Measurements from ENCODE around the gene IPO5. TPM values are rescaled to one million over a fixed set of nuclear protein-coding genes. Genes with fewer than 3 reads are reported as not detected.

IPO5 gene
- total and polyA plus RNA-seq, 2 of the 4 experiments (the other 2 are of a cell fraction) = 89.2 to 270 TPM

- intact Hi-C loops (cut with micrococcal nuclease) = no loop called here
- CTCF ChIA-PET = no interaction called here
- DNase-seq = no peak
These were observed 48.0 kb upstream of the IPO5 start for GRCh38 chr13:97905517-97905916.

More at GRCh38 chr13:97905517-97905916, 48.0 kb upstream of the IPO5 start:
- POLR2A ChIA-PET (ENCODE audit: unreplicated experiment) = no interaction called here
- Histone ChIP-seq H3K4me3 (ENCODE audit: insufficient read depth, low read depth, low read length) (no peak overlapping the region), H3K9me3 (ENCODE audit: control insufficient read depth, insufficient read depth, low read length) (no peaks in the 10 kb centered on the region), H2BK120ac (ENCODE audit: low read depth, low read length) (no peak overlapping the region), H2BK5ac (ENCODE audit: low read depth, low read length, poor library complexity, severe bottlenecking) (no peak overlapping the region), H3K9ac (ENCODE audit: low read depth, low read length) (no peak overlapping the region), H2AK9ac (replicated peaks; ENCODE audit: low read depth, low read length, poor library complexity) (no peak overlapping the region), H2AFZ (replicated peaks; ENCODE audit: low read length, poor library complexity) (no peak overlapping the region), H3K4ac (ENCODE audit: low read depth, low read length) (no peak overlapping the region), H3K27ac (ENCODE audit: insufficient read depth, low read length) (no peak overlapping the region), H3K14ac (replicated peaks; ENCODE audit: low read depth, low read length) (no peak overlapping the region), H4K20me1 (ENCODE audit: insufficient read depth, low read length) (no peaks in the 10 kb centered on the region), H4K5ac (ENCODE audit: low read depth, low read length) (no peak overlapping the region), H3K18ac (ENCODE audit: low read depth, low read length) (no peak overlapping the region), H2BK15ac (ENCODE audit: low read depth, low read length) (no peak overlapping the region), H4K91ac (ENCODE audit: insufficient read depth, low read depth, low read length) (no peak overlapping the region), H3K23ac (ENCODE audit: low read depth, low read length) (no peak overlapping the region), H3K4me1 (ENCODE audit: control insufficient read depth, insufficient read depth, low read length) (no peaks in the 10 kb centered on the region), H3K4me2 (ENCODE audit: low read depth, low read length) (no peak overlapping the region), H2AK5ac (ENCODE audit: low read depth, low read length) (no peak overlapping the region), H3K9me1 (ENCODE audit: insufficient read depth, low read length) (no peaks in the 10 kb centered on the region), H3K36me3 (ENCODE audit: control insufficient read depth, insufficient read depth, low read length) (no peaks in the 10 kb centered on the region), H2BK20ac (ENCODE audit: low read depth, low read length) (no peak overlapping the region), H3K79me1 (ENCODE audit: low read depth in 1 of 2, low read length in 2 of 2) (no peaks in the 10 kb centered on the region), H3K56ac (ENCODE audit: extremely low read depth, insufficient read depth, low read length) (no peak overlapping the region), H3K27me3 (ENCODE audit: control insufficient read depth, insufficient read depth, low read length) (peaks cover 2% of the 10 kb centered on the region), H4K8ac (ENCODE audit: low read depth in 2 of 2, low read length in 2 of 2) (no peak overlapping the region)
- no CpG with 5 or more reads among the region's 1 CpG for WGBS, 2 experiments (ENCODE audit: extremely low coverage in 2 of 2, insufficient read length in 1 of 2)
- no peak for ATAC-seq (ENCODE audit: low read depth)
- dilution Hi-C loops (cut with HindIII; ENCODE audit: low sequenced_read_pairs, unreplicated experiment) (no loop called here), in situ Hi-C loops (cut with MboI; ENCODE audit: low sequenced_read_pairs) (no loop called here)
- TF ChIP-seq MAZ (IDR thresholded peaks at IDR 0.05; ENCODE audit: borderline replicate concordance, low read depth, low read length) (no peak), MXI1 (IDR thresholded peaks at IDR 0.05; ENCODE audit: borderline replicate concordance, low read depth, low read length) (no peak), BHLHE40 (IDR thresholded peaks at IDR 0.05; ENCODE audit: low read depth, low read length) (no peak), RAD21 (IDR thresholded peaks at IDR 0.05; ENCODE audit: low read length) (no peak), USF2 (IDR thresholded peaks at IDR 0.05; ENCODE audit: low read depth, low read length) (no peak), SMC3 (IDR thresholded peaks at IDR 0.05; ENCODE audit: low read depth, low read length) (no peak), FOS (IDR thresholded peaks at IDR 0.05; ENCODE audit: low read depth, low read length) (no peak), CHD1 (IDR thresholded peaks at IDR 0.05; ENCODE audit: low read depth, low read length) (no peak), RCOR1 (IDR thresholded peaks at IDR 0.05; ENCODE audit: insufficient replicate concordance, low read length) (no peak)
- no TSS peak for BruUV-seq (replicated peaks)

Data from IMR-90 (cell line).